Activated T-helper 2 cell treated with anti-CD3 and anti-CD28 coated beads, Interferon-gamma antibody, Interleukin-2, Interleukin-4, amounts not matched to agents 10 μg/mL and 5 μg/mL and 100 μg/mL, durations not matched to agents 14 hours and 24 hours and 36 hours (primary cell): ENCODE measurements around the gene CYP39A1. TPM values are rescaled to one million over a fixed set of nuclear protein-coding genes. Genes with fewer than 3 reads are reported as not detected.

Source experiments
- DNase-seq: peaks from one replicate; pipeline ENCODE4 v3.0.0; 2021; ENCODE audit warnings: low spot score
- H3K27ac Mint-ChIP-seq: one replicate; pipeline ENCODE4 v1.8.0; 2021; ENCODE audit warnings: mixed read lengths
- H3K27me3 Mint-ChIP-seq: one replicate; pipeline ENCODE4 v1.8.0; 2021; ENCODE audit warnings: low read depth, mixed read lengths
- H3K36me3 Mint-ChIP-seq: one replicate; pipeline ENCODE4 v1.8.0; 2021; ENCODE audit warnings: low read depth, mixed read lengths
- H3K4me1 Mint-ChIP-seq: one replicate; pipeline ENCODE4 v1.8.0; 2021; ENCODE audit warnings: low read depth, mixed read lengths
- H3K4me3 Mint-ChIP-seq: one replicate; pipeline ENCODE4 v1.8.0; 2021; ENCODE audit warnings: low read depth, mild to moderate bottlenecking, moderate library complexity, mixed read lengths
- H3K9me3 Mint-ChIP-seq: one replicate; pipeline ENCODE4 v1.8.0; 2021; ENCODE audit warnings: mixed read lengths
- intact Hi-C: fragments of 100-400 bp; cut with micrococcal nuclease; formaldehyde crosslinking; loops from one replicate; pipeline ENCODE4 v1.15.1; 2023
- total RNA-seq: library from RNA; stranded (reverse); gene quantifications from 2 replicates; pipeline ENCODE4 v1.2.3, GENCODE V29; 2022

Gene CYP39A1
- total RNA-seq, 1 donor from 2014 or later = not detected

GRCh38 chr6:46565531-46565930, 87.1 kb downstream of the CYP39A1 start:
- no peak for DNase-seq
- Mint-ChIP-seq H3K27me3 (peaks cover 8% of the 10 kb centered on the region), H3K27ac (no peak overlapping the region), H3K36me3 (no peaks in the 10 kb centered on the region), H3K4me3 (no peak overlapping the region), H3K9me3 (peaks cover 3% of the 10 kb centered on the region), H3K4me1 (no peaks in the 10 kb centered on the region)
- intact Hi-C loops = no loop called here

- Mint-ChIP-seq H3K4me1 (no peaks in the 10 kb centered on the region), H3K4me3 (no peak overlapping the region), H3K27me3 (peaks cover 11% of the 10 kb centered on the region), H3K9me3 (peaks cover 3% of the 10 kb centered on the region), H3K36me3 (no peaks in the 10 kb centered on the region), H3K27ac (no peak overlapping the region)
- intact Hi-C loops = no loop called here
- no peak for DNase-seq
Measured at GRCh38 chr6:46563924-46564323, 88.7 kb downstream of the CYP39A1 start.

GRCh38 chr6:46556053-46556452, 96.6 kb downstream of the CYP39A1 start:
- Mint-ChIP-seq H3K27ac (no peak overlapping the region), H3K36me3 (no peaks in the 10 kb centered on the region), H3K4me1 (no peaks in the 10 kb centered on the region), H3K9me3 (no peaks in the 10 kb centered on the region), H3K4me3 (no peak overlapping the region), H3K27me3 (peaks cover 10% of the 10 kb centered on the region)
- intact Hi-C loops = no loop called here
- DNase-seq = no peak

DNA sequence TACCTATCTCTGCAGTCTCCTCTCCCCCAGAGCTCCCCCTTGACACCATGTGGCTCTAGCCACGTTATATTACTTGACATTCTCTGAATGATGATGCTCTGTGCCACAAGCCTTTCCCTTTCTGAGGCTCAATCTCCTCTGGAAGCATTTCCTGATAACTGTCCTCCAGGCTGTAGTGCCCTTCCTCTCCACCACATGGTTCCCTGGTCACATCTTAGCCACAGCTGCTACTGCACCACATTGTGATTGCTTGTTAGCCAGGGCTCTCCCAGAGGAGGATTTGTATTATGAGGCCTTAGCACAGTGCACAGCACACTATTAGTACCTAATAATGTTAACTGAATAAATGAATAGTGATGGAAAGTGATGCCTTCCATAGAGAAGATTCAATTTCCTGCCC, 97.5 kb downstream of the CYP39A1 start:
- Mint-ChIP-seq H3K36me3 (no peaks in the 10 kb centered on the region), H3K4me1 (no peaks in the 10 kb centered on the region), H3K27me3 (peaks cover 10% of the 10 kb centered on the region), H3K4me3 (no peak overlapping the region), H3K27ac (no peak overlapping the region), H3K9me3 (no peaks in the 10 kb centered on the region)
- DNase-seq = no peak
- intact Hi-C loops = no loop called here

GRCh38 chr6:46549155-46549554, 103.5 kb downstream of the CYP39A1 start:
- intact Hi-C loops = no loop called here
- Mint-ChIP-seq H3K27me3 (no peaks in the 10 kb centered on the region), H3K4me3 (no peak overlapping the region), H3K27ac (no peak overlapping the region), H3K9me3 (no peaks in the 10 kb centered on the region), H3K36me3 (no peaks in the 10 kb centered on the region), H3K4me1 (no peaks in the 10 kb centered on the region)
- no peak for DNase-seq

- Mint-ChIP-seq H3K27me3 (no peaks in the 10 kb centered on the region), H3K9me3 (no peaks in the 10 kb centered on the region)
- no peak for DNase-seq
Measured at GRCh38 chr6:46541556-46541955, 111.1 kb downstream of the CYP39A1 start.

GRCh38 chr6:46539866-46540265, 112.8 kb downstream of the CYP39A1 start:
- Mint-ChIP-seq H3K4me3 (no peak overlapping the region), H3K27ac (no peak overlapping the region), H3K27me3 (no peaks in the 10 kb centered on the region), H3K36me3 (no peaks in the 10 kb centered on the region), H3K9me3 (no peaks in the 10 kb centered on the region), H3K4me1 (no peaks in the 10 kb centered on the region)
- no peak for DNase-seq
- intact Hi-C loops = no loop called here

More at GRCh38 chr6:46541556-46541955, 111.1 kb downstream of the CYP39A1 start:
- Mint-ChIP-seq H3K27ac (no peak overlapping the region), H3K36me3 (no peaks in the 10 kb centered on the region), H3K4me1 (no peaks in the 10 kb centered on the region), H3K4me3 (no peak overlapping the region)
- intact Hi-C loops = no loop called here

GRCh38 chr6:46538800-46539480, 113.7 kb downstream of the CYP39A1 start:
- Mint-ChIP-seq H3K27ac (no peak overlapping the region), H3K36me3 (no peaks in the 10 kb centered on the region)

GRCh38 chr6:46530896-46531295, 121.7 kb downstream of the CYP39A1 start:
- Mint-ChIP-seq H3K27me3 (no peaks in the 10 kb centered on the region), H3K4me1 (no peaks in the 10 kb centered on the region), H3K27ac (no peak overlapping the region), H3K9me3 (no peaks in the 10 kb centered on the region), H3K36me3 (no peaks in the 10 kb centered on the region), H3K4me3 (no peak overlapping the region)
- intact Hi-C loops = no loop called here
- DNase-seq = no peak

More at GRCh38 chr6:46538800-46539480, 113.7 kb downstream of the CYP39A1 start:
- Mint-ChIP-seq H3K9me3 (no peaks in the 10 kb centered on the region), H3K27me3 (no peaks in the 10 kb centered on the region), H3K4me1 (no peaks in the 10 kb centered on the region), H3K4me3 (no peak overlapping the region)
- intact Hi-C loops = no loop called here
- DNase-seq = no peak

DNA sequence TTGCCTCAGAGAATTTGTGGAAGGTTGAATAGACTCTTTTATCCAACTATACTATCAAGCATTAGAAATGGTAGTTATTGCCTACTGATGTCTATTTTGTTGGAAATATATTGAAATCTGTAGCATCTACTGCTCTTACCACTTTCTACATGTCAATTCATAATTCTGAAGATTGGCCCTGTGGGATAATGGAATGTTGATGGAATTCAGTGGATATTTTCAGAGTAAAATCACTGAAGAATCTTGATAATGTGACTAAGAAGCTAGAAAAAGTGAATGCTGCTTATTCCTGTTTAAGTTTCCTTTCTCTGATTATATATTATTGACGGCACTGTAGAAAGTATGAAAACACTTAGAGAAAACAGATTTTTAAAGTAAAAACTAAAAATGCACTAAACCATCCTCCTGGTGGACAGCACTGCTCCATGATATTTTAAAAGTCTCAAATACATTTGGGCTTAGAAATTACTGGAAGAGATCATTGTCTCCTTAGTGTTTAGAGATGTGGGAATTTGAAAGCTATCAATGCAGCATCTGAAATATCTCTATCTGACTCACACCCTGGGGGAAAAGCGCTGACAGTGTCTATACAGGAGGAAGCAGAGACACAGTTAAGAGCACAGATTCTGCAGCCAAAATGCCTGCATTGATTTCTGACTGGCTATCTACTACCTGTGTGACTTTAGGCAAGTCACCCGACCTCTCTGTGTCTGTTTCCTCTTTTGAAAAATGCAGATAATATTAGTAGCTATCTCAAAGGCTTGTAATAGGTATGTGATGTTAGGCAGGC, 123.5 kb downstream of the CYP39A1 start:
- no peak for DNase-seq
- H3K4me1 Mint-ChIP-seq = no peaks in the 10 kb centered on the region
- intact Hi-C loops = no loop called here
- H3K4me3 Mint-ChIP-seq = no peak overlapping the region
- no peaks in the 10 kb centered on the region for H3K9me3 Mint-ChIP-seq
- no peak overlapping the region for H3K27ac Mint-ChIP-seq
- no peaks in the 10 kb centered on the region for H3K36me3 Mint-ChIP-seq
- H3K27me3 Mint-ChIP-seq = peaks cover 2% of the 10 kb centered on the region

GRCh38 chr6:46526607-46527006, 126.0 kb downstream of the CYP39A1 start:
- Mint-ChIP-seq H3K36me3 (no peaks in the 10 kb centered on the region), H3K4me1 (no peaks in the 10 kb centered on the region), H3K27ac (no peak overlapping the region), H3K9me3 (no peaks in the 10 kb centered on the region), H3K27me3 (peaks cover 4% of the 10 kb centered on the region), H3K4me3 (no peak overlapping the region)
- intact Hi-C loops = no loop called here
- DNase-seq = no peak

GRCh38 chr6:46525583-46525982, 127.0 kb downstream of the CYP39A1 start:
- Mint-ChIP-seq H3K4me1 (no peaks in the 10 kb centered on the region), H3K9me3 (no peaks in the 10 kb centered on the region), H3K4me3 (no peak overlapping the region), H3K27me3 (peaks cover 5% of the 10 kb centered on the region), H3K27ac (no peak overlapping the region), H3K36me3 (no peaks in the 10 kb centered on the region)
- intact Hi-C loops = no loop called here
- DNase-seq = no peak

DNA sequence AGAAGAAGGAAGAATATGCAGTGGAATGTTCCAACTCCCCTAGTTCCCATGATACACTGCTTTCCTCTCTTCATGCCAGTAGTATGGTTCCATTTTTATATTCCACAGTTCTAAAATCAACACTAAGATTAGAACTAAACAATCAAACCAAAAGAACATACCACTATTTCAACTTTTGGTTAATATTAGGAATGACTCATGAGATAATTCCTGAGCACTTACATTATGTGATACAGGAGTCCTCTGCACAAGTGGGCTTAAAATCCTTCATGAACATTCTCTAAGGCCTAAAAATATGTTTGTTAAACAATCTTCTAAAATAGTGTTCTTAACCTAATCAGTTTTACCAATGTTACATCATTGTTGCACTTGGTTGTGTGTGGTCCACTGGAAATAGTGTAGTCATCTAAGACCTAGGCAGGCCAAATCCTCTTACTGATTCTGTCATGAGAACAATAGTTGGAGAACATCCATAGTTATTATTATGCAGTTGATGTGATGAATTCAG, 131.1 kb downstream of the CYP39A1 start:
- Mint-ChIP-seq H3K36me3 (no peaks in the 10 kb centered on the region), H3K27me3 (peaks cover 14% of the 10 kb centered on the region), H3K4me1 (no peaks in the 10 kb centered on the region), H3K27ac (no peak overlapping the region), H3K4me3 (no peak overlapping the region), H3K9me3 (no peaks in the 10 kb centered on the region)
- intact Hi-C loops = no loop called here
- DNase-seq = no peak
